VCaP (cell line): ENCODE measurements around the gene HBM.

Source experiments
- H3K27ac ChIP-seq: fragments of 450-650 bp; 2 replicates; pipeline ENCODE4 v1.5.1; 2017
- TF ChIP-seq, protein P1 (sequence below): fragments of 450-650 bp; conservative IDR thresholded peaks from 2 replicates; pipeline ENCODE4 v1.5.1; 2017; ENCODE audit warnings: mild to moderate bottlenecking, moderate library complexity

The HBM gene, protein sequence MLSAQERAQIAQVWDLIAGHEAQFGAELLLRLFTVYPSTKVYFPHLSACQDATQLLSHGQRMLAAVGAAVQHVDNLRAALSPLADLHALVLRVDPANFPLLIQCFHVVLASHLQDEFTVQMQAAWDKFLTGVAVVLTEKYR

GRCh38 chr16:165539-166374 is at the start of gene HBM:
Gene HBM (plus strand): TSS chr16:165978. CDS start chr16:165998, 20 bp downstream.
- peak within 1 kb of the TSS; percentile 54; the same call in 1 of the 2 replicates for H3K27ac ChIP-seq
- TF ChIP-seq, protein P1, sequence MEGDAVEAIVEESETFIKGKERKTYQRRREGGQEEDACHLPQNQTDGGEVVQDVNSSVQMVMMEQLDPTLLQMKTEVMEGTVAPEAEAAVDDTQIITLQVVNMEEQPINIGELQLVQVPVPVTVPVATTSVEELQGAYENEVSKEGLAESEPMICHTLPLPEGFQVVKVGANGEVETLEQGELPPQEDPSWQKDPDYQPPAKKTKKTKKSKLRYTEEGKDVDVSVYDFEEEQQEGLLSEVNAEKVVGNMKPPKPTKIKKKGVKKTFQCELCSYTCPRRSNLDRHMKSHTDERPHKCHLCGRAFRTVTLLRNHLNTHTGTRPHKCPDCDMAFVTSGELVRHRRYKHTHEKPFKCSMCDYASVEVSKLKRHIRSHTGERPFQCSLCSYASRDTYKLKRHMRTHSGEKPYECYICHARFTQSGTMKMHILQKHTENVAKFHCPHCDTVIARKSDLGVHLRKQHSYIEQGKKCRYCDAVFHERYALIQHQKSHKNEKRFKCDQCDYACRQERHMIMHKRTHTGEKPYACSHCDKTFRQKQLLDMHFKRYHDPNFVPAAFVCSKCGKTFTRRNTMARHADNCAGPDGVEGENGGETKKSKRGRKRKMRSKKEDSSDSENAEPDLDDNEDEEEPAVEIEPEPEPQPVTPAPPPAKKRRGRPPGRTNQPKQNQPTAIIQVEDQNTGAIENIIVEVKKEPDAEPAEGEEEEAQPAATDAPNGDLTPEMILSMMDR, result no peak

- TF ChIP-seq, protein P1, result no peak
- H3K27ac ChIP-seq, result no peak overlapping the region
Observed at GRCh38 chr16:116015-116414, 49.8 kb upstream of the HBM start.

GRCh38 chr16:117379-118365 is 48.1 kb upstream of the HBM start:
- no peak overlapping the region for H3K27ac ChIP-seq

DNA sequence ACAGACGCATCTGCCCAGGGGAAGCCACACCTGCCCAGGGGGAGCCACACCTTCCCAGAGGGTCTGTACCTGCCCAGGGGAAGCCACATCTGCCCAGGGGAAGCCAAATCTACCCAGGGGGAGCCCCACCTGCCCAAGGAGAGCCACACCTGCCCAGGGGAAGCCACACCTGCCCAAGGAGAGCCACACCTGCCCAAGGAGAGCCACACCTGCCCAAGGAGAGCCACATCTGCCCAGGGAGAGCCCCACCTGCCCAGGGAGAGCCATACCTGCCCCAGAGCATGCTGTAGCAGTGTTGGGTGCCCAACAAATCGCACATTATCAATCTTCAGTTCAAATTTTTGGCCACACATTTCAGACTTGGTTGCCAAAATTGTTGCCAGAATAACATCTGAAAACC is 46.9 kb upstream of the HBM start:
- no peak overlapping the region for H3K27ac ChIP-seq
- TF ChIP-seq, protein P1, result no peak

More at GRCh38 chr16:117379-118365, 48.1 kb upstream of the HBM start:
- TF ChIP-seq, protein P1, result peak; percentile 75

DNA sequence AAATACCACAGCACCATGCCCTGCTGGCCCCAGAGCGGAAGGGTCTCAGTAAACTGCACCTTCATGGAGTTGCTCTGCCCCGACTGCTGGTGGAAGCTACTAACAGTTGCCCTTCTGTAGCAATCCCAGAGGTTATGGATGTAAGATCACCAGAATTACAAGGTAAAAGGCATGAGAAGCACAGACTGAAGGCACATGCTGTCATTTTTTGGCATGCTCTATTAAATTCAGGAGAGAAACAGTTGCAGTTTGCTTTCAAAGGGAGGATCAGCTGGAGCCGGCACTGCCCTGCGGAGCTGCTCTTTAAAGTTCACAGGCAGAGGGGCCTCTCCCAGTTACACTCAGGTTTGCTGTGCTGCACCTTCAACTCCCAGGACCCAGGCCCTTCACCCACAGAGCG is 46.5 kb upstream of the HBM start:
- TF ChIP-seq, protein P1, result no peak

GRCh38 chr16:119835-120491 is 45.8 kb upstream of the HBM start:
- no peak overlapping the region for H3K27ac ChIP-seq
- TF ChIP-seq, protein P1, result no peak

More for the DNA sequence above, 46.5 kb upstream of the HBM start:
- no peak overlapping the region for H3K27ac ChIP-seq
